KMS-11 (cell line): ENCODE data around the gene GNGT1.
"Not testable (repeated sequence)": the region's sequence is repeated elsewhere in the genome, so short reads cannot be mapped to it uniquely, and the experiment has no call there.

Experiments used
- H2AFZ ChIP-seq: fragments of 200-600 bp; sonication (generic); 2 replicates; pipeline ENCODE4 v1.6.1; 2016; ENCODE audit warnings: antibody characterized with exemption, mixed run types, low read depth
- H3K27ac ChIP-seq: fragments of 200-600 bp; sonication (generic); 2 replicates; pipeline ENCODE4 v1.6.1; 2016; ENCODE audit warnings: mild to moderate bottlenecking, mixed run types
- H3K27me3 ChIP-seq: fragments of 200-600 bp; sonication (generic); 2 replicates; pipeline ENCODE4 v1.6.1; 2017; ENCODE audit warnings: mild to moderate bottlenecking, low read depth, mixed run types, moderate library complexity; ENCODE audit not compliant: insufficient read depth
- H3K36me3 ChIP-seq: fragments of 200-600 bp; sonication (generic); 2 replicates; pipeline ENCODE4 v1.6.1; 2017; ENCODE audit warnings: mild to moderate bottlenecking, mixed run types; ENCODE audit not compliant: insufficient read depth
- H3K4me1 ChIP-seq: fragments of 200-600 bp; sonication (generic); 2 replicates; pipeline ENCODE4 v1.6.1; 2016; ENCODE audit warnings: mild to moderate bottlenecking, low read depth, mixed run types; ENCODE audit not compliant: poor library complexity, severe bottlenecking
- H3K4me2 ChIP-seq: fragments of 200-600 bp; sonication (generic); 2 replicates; pipeline ENCODE4 v1.7.0; 2016; ENCODE audit warnings: mild to moderate bottlenecking, mixed run types
- H3K4me3 ChIP-seq: fragments of 200-600 bp; sonication (generic); IDR thresholded peaks from 2 replicates; pipeline ENCODE4 v1.6.1; 2017; ENCODE audit warnings: low read depth, low read length, mixed read lengths; ENCODE audit not compliant: insufficient read depth
- H3K79me2 ChIP-seq: fragments of 200-600 bp; sonication (generic); 2 replicates; pipeline ENCODE4 v1.6.1; 2016; ENCODE audit warnings: low read depth, mixed run types; ENCODE audit not compliant: insufficient read depth
- H3K9ac ChIP-seq: fragments of 200-600 bp; sonication (generic); 2 replicates; pipeline ENCODE4 v1.6.1; 2016; ENCODE audit warnings: mild to moderate bottlenecking, mixed run types
- H4K20me1 ChIP-seq: fragments of 200-600 bp; sonication (generic); 2 replicates; pipeline ENCODE4 v1.6.1; 2016; ENCODE audit warnings: mild to moderate bottlenecking, mixed run types; ENCODE audit not compliant: insufficient read depth
- TF ChIP-seq, protein P1 (sequence below): fragments of 200-600 bp; sonication (generic); conservative IDR thresholded peaks from 2 replicates; pipeline ENCODE4 v1.6.1; 2017; ENCODE audit warnings: low read depth, mild to moderate bottlenecking, antibody characterized with exemption, low read length, moderate library complexity, mixed read lengths

The GNGT1 gene

DNA sequence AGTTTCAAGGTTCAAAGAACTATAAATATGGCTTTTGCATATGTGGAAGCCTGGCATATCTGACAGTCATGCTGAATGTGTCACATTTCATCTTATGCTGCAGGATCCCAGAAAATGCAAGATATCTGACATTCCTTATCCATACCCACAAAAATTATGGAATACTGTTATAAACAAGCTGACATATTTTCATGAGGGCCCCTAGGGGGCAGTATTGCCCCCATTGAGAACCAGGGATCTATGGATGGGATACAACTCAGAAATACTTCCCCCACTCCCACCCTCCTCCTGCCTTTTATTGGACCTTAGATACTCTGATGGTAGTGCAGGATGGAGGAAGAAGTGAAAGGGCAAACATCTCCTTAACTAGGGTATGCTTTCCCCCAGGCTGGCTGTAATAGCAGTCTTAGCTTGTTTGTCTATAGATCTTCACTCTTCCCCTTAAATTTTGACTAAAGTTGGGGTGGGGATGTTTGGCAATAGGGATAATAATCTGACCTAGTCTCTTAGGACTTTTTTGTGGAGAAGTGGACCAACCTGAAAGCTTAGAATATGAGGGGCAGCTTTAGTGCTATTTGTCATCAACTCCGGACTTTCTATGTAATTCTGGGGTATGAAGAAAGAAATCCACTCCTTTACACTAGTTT, 3.5 kb upstream of the GNGT1 start:
- Histone ChIP-seq H3K36me3 (no peaks in the 10 kb centered on the region), H3K4me3 (no peak overlapping the region), H2AFZ (no peak overlapping the region), H3K9ac (no peak overlapping the region), H3K79me2 (no peaks in the 10 kb centered on the region), H3K4me2 (no peak overlapping the region), H3K4me1 (no peaks in the 10 kb centered on the region), H3K27me3 (no peaks in the 10 kb centered on the region), H4K20me1 (no peaks in the 10 kb centered on the region), H3K27ac (no peak overlapping the region)
- TF ChIP-seq, protein P1, sequence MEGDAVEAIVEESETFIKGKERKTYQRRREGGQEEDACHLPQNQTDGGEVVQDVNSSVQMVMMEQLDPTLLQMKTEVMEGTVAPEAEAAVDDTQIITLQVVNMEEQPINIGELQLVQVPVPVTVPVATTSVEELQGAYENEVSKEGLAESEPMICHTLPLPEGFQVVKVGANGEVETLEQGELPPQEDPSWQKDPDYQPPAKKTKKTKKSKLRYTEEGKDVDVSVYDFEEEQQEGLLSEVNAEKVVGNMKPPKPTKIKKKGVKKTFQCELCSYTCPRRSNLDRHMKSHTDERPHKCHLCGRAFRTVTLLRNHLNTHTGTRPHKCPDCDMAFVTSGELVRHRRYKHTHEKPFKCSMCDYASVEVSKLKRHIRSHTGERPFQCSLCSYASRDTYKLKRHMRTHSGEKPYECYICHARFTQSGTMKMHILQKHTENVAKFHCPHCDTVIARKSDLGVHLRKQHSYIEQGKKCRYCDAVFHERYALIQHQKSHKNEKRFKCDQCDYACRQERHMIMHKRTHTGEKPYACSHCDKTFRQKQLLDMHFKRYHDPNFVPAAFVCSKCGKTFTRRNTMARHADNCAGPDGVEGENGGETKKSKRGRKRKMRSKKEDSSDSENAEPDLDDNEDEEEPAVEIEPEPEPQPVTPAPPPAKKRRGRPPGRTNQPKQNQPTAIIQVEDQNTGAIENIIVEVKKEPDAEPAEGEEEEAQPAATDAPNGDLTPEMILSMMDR: peak; percentile 81

DNA sequence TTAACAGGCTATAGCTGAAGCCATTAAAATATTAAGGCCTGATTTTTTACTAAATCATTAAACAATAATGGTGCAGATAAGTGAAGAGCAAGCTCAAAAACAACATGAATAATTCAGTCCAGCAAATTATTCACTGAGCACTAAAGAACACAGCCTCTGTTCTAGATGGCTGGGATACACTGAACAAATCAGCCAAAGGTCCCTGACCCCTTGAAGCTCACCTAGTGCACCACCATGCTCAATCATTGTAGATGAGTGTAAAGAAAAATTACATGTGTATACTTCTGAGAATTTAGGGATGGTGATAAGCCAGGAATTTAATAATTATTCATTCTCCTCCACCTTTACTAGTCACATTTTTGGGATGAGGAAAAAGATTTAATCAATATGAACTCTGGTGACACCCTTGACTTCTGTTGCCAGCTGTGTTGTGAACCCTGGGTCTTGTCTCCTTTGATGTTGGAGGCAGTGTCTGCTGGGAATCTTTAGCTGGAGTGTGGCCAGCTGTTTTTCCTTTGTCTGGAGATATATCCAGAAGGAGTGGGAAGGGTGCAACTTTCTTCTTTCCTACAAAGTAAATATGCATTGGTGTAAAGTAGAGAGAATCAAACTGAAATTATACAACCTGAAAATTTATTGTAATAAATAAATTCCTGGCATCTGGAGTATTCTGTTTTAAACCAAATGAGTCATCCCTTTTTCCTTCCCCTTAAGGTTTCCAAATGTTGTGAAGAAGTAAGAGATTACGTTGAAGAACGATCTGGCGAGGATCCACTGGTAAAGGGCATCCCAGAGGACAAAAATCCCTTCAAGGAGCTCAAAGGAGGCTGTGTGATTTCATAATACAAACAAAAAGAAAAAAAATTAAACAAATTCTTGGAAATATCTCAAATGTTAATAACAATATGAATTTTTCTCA, 4.0 kb downstream of the GNGT1 start:
- TF ChIP-seq, protein P1: no peak
- H3K4me2 ChIP-seq: no peak overlapping the region
- no peak overlapping the region for H3K27ac ChIP-seq
- H3K4me3 ChIP-seq: no peak overlapping the region
- H3K27me3 ChIP-seq: 0 out of 2 replicates have a peak, but pooled peaks cover 2% of the 10 kb centered on the region
- no peaks in the 10 kb centered on the region for H3K36me3 ChIP-seq
- H3K9ac ChIP-seq: no peak overlapping the region
- no peaks in the 10 kb centered on the region for H3K4me1 ChIP-seq
- no peaks in the 10 kb centered on the region for H4K20me1 ChIP-seq
- H2AFZ ChIP-seq: no peak overlapping the region
- H3K79me2 ChIP-seq: no peaks in the 10 kb centered on the region

DNA sequence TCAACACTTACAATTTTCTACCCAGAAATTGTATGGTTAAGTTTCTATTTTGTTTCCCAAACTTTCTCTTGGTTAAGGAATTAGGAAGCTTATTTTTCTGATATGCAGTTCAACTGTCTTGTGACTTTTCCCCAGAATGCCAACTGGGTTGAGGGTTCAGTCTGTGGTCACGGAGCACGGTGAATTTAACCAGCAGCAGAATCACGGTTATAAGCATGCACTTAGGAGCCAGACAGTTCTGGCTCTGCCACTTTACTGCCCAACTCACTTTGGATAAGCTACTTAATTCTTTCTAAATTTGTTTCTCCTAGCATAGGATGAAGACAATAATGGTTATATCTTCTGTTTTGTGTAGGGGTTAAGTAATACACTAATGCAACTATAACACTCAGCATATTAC, 4.9 kb downstream of the GNGT1 start:
- not testable (repeated sequence) for H3K4me1 ChIP-seq, H3K4me2 ChIP-seq, H2AFZ ChIP-seq, H3K27me3 ChIP-seq, H3K36me3 ChIP-seq, H3K27ac ChIP-seq, H3K79me2 ChIP-seq, H3K9ac ChIP-seq, H3K4me3 ChIP-seq, H4K20me1 ChIP-seq

DNA sequence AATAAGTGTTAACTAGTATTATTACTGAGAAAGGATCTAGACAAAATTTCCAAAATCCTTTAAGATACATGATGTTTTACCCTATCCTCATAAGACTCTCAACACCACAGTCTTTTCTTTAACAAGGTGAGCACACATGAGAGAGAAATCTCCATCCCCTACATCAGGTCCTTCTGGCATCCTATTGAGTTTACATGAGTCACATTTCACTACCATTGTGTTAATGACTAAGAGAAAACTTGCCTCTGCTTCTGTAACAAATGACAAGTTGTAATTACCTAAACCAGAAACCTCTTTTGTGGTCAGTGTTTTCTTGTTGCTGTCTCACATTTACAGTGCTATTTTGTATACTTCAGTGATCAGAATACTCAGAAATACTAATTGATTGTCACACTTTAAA, 5.3 kb downstream of the GNGT1 start:
- H3K79me2 ChIP-seq, H3K27me3 ChIP-seq, H2AFZ ChIP-seq, H3K4me3 ChIP-seq, H3K9ac ChIP-seq, H4K20me1 ChIP-seq, H3K36me3 ChIP-seq, H3K27ac ChIP-seq, H3K4me2 ChIP-seq, H3K4me1 ChIP-seq: not testable (repeated sequence)

DNA sequence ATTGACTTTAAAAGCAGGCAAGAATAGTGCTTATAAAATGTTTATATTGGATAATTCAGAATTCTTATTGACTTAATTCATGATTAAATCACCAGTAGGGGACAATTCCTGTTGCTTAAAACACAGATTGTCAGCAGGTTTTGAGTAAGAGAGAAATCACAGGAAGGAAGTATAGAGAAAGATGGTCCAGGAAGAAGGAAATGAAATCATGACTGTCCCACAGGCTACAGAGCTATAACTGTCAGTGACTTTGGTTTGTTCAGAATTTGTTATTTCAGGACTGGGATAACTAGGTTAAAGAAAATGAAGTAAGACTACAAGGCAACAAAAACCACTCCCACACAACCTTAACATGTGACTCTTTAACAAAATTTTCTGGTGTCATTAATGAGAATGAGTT, 6.8 kb downstream of the GNGT1 start:
- Histone ChIP-seq H3K4me1 (no peaks in the 10 kb centered on the region), H3K4me2 (no peak overlapping the region), H3K9ac (no peak overlapping the region), H2AFZ (no peak overlapping the region), H4K20me1 (no peaks in the 10 kb centered on the region), H3K4me3 (no peak overlapping the region), H3K79me2 (no peaks in the 10 kb centered on the region), H3K27me3 (0 out of 2 replicates have a peak, but pooled peaks cover 2% of the 10 kb centered on the region), H3K27ac (no peak overlapping the region), H3K36me3 (no peaks in the 10 kb centered on the region)
- TF ChIP-seq, protein P1: no peak
